HepG2 (cell line): ENCODE results near the gene CCNQ. TPM values are rescaled to one million over a fixed set of nuclear protein-coding genes. Genes with fewer than 3 reads are reported as not detected.

ENCODE experiments used
- ADNP ChIP-seq: sonication (generic); formaldehyde crosslinking; IDR thresholded peaks from 2 replicates; pipeline ENCODE4 v1.4.0; 2020; ENCODE audit warnings: missing genetic modification reagents
- ARNT2 ChIP-seq: sonication (generic); formaldehyde crosslinking; IDR thresholded peaks from 2 replicates; pipeline ENCODE4 v1.8.0; 2022; ENCODE audit warnings: mild to moderate bottlenecking, low read depth, missing genetic modification reagents, moderate library complexity
- FOXC1 ChIP-seq: sonication (generic); formaldehyde crosslinking; IDR thresholded peaks from 2 replicates; pipeline ENCODE4 v1.8.0; 2022; ENCODE audit warnings: mild to moderate bottlenecking, missing genetic modification reagents, borderline replicate concordance
- JUND ChIP-seq: sonication (generic); formaldehyde crosslinking; IDR thresholded peaks from 2 replicates; pipeline ENCODE4 v1.8.0; 2022; ENCODE audit warnings: mild to moderate bottlenecking, missing genetic modification reagents
- MZF1 ChIP-seq: sonication (generic); formaldehyde crosslinking; IDR thresholded peaks from 2 replicates; pipeline ENCODE4 v1.8.1; 2023; ENCODE audit warnings: mild to moderate bottlenecking, missing genetic modification reagents, borderline replicate concordance
- ZNF256 ChIP-seq: sonication (generic); formaldehyde crosslinking; conservative IDR thresholded peaks from 2 replicates; pipeline ENCODE4 v1.4.0; 2020; ENCODE audit warnings: missing genetic modification reagents
- polyA plus RNA-seq, 8 experiments: library from polyadenylated mRNA; depleted of rRNA in 3 of 8; stranded (reverse) in 7 of 8; unstranded in 1 of 8; fragments of >200 nt; fragmentation: Illumina TruSeq in 4 of 8; extraction: Trizol in 4 of 8; gene quantifications; 2 replicates each; pipeline versions ENCODE4 v1.2.1 to v1.2.3, GENCODE V29; 2011 to 2016; ENCODE audit warnings: low read depth in 4 of 8, missing spikeins in 1 of 8, mixed read lengths in 1 of 8; ENCODE audit not compliant: insufficient read depth in 1 of 8
- total RNA-seq, 5 experiments: library from RNA; depleted of rRNA; stranded (reverse); fragments of >200 nt; fragmentation: Illumina TruSeq; extraction: Trizol; gene quantifications; 2 replicates each; pipeline ENCODE4 v1.2.3, GENCODE V29; 2016; ENCODE audit warnings: low read depth in 1 of 5
- TF ChIP-seq, protein P1 (sequence below): sonication (generic); formaldehyde crosslinking; IDR thresholded peaks from 2 replicates; pipeline ENCODE4 v1.5.1; 2020; ENCODE audit warnings: mild to moderate bottlenecking, missing genetic modification reagents, borderline replicate concordance
- TF ChIP-seq, protein P2 (sequence below): sonication (generic); formaldehyde crosslinking; IDR thresholded peaks from 2 replicates; pipeline ENCODE4 v1.4.0; 2020; ENCODE audit warnings: missing genetic modification reagents, borderline replicate concordance
- TF ChIP-seq, protein P3 (sequence below): sonication (generic); formaldehyde crosslinking; IDR thresholded peaks from one replicate; pipeline ENCODE4 v1.5.1; 2020; ENCODE audit warnings: mild to moderate bottlenecking, missing genetic modification reagents; ENCODE audit errors: not compliant biosample characterization
- TF ChIP-seq, protein P4 (sequence below): IDR thresholded peaks from 2 replicates; pipeline ENCODE4 v1.6.1; 2016; ENCODE audit warnings: low read depth

CCNQ gene
- total and polyA plus RNA-seq, 2 of the 13 experiments (the other 11 are each of a cell fraction or from before 2014, with no cell fraction given) = 15.0 to 25.5 TPM

DNA sequence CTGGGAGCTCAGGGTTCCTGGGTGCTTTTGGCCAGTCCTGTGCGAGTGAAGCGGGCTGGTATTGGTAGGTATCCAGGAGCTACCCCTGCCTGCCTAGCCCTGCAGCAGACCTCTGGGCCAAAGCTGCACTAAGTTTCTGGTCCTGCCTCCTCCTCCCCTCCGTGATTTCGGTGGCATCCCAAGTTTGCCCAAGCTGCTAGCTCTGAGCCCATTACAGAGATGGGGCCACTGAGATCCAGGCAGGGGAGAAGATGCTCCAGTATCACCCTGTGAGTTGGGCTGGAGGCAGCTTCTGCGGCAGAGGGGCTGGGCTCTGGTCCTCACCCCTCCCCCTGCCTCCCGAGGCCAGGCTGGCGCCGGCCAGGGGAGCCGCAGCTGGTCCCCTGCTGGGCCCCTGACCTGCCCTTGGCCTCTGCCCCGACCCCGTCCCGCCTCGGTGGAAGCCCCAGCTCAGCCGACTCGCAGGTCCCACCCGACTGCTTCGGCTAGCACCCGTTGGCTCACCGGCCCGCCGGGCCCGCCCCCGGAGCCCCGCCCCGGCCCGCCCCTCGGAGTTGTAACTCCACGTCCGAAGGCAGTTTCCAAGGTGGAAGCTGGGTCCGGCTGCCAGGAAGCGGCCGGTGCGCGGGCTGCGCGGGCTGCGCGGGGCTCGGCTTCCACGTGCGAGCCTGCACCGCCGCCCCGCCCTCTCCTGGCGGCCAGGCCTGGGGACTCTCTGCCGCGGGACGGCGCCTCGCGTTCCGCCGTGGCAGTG, 47.9 kb upstream of the CCNQ start, which contains the start of gene DUSP9 (continued):
- TF ChIP-seq, protein P1, sequence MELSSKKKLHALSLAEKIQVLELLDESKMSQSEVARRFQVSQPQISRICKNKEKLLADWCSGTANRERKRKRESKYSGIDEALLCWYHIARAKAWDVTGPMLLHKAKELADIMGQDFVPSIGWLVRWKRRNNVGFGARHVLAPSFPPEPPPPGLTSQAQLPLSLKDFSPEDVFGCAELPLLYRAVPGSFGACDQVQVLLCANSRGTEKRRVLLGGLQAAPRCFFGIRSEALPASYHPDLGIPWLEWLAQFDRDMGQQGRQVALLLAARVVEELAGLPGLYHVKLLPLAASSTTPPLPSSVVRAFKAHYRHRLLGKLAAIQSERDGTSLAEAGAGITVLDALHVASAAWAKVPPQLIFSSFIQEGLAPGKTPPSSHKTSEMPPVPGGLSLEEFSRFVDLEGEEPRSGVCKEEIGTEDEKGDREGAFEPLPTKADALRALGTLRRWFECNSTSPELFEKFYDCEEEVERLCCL (CRISPR knock-in tag) = no peak
- TF ChIP-seq, protein P2, sequence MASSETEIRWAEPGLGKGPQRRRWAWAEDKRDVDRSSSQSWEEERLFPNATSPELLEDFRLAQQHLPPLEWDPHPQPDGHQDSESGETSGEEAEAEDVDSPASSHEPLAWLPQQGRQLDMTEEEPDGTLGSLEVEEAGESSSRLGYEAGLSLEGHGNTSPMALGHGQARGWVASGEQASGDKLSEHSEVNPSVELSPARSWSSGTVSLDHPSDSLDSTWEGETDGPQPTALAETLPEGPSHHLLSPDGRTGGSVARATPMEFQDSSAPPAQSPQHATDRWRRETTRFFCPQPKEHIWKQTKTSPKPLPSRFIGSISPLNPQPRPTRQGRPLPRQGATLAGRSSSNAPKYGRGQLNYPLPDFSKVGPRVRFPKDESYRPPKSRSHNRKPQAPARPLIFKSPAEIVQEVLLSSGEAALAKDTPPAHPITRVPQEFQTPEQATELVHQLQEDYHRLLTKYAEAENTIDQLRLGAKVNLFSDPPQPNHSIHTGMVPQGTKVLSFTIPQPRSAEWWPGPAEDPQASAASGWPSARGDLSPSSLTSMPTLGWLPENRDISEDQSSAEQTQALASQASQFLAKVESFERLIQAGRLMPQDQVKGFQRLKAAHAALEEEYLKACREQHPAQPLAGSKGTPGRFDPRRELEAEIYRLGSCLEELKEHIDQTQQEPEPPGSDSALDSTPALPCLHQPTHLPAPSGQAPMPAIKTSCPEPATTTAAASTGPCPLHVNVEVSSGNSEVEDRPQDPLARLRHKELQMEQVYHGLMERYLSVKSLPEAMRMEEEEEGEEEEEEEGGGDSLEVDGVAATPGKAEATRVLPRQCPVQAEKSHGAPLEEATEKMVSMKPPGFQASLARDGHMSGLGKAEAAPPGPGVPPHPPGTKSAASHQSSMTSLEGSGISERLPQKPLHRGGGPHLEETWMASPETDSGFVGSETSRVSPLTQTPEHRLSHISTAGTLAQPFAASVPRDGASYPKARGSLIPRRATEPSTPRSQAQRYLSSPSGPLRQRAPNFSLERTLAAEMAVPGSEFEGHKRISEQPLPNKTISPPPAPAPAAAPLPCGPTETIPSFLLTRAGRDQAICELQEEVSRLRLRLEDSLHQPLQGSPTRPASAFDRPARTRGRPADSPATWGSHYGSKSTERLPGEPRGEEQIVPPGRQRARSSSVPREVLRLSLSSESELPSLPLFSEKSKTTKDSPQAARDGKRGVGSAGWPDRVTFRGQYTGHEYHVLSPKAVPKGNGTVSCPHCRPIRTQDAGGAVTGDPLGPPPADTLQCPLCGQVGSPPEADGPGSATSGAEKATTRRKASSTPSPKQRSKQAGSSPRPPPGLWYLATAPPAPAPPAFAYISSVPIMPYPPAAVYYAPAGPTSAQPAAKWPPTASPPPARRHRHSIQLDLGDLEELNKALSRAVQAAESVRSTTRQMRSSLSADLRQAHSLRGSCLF (CRISPR knock-in tag) = no peak
- no peak for TF ChIP-seq MZF1 (CRISPR knock-in tag)
- no peak for TF ChIP-seq JUND
- TF ChIP-seq, protein P3, sequence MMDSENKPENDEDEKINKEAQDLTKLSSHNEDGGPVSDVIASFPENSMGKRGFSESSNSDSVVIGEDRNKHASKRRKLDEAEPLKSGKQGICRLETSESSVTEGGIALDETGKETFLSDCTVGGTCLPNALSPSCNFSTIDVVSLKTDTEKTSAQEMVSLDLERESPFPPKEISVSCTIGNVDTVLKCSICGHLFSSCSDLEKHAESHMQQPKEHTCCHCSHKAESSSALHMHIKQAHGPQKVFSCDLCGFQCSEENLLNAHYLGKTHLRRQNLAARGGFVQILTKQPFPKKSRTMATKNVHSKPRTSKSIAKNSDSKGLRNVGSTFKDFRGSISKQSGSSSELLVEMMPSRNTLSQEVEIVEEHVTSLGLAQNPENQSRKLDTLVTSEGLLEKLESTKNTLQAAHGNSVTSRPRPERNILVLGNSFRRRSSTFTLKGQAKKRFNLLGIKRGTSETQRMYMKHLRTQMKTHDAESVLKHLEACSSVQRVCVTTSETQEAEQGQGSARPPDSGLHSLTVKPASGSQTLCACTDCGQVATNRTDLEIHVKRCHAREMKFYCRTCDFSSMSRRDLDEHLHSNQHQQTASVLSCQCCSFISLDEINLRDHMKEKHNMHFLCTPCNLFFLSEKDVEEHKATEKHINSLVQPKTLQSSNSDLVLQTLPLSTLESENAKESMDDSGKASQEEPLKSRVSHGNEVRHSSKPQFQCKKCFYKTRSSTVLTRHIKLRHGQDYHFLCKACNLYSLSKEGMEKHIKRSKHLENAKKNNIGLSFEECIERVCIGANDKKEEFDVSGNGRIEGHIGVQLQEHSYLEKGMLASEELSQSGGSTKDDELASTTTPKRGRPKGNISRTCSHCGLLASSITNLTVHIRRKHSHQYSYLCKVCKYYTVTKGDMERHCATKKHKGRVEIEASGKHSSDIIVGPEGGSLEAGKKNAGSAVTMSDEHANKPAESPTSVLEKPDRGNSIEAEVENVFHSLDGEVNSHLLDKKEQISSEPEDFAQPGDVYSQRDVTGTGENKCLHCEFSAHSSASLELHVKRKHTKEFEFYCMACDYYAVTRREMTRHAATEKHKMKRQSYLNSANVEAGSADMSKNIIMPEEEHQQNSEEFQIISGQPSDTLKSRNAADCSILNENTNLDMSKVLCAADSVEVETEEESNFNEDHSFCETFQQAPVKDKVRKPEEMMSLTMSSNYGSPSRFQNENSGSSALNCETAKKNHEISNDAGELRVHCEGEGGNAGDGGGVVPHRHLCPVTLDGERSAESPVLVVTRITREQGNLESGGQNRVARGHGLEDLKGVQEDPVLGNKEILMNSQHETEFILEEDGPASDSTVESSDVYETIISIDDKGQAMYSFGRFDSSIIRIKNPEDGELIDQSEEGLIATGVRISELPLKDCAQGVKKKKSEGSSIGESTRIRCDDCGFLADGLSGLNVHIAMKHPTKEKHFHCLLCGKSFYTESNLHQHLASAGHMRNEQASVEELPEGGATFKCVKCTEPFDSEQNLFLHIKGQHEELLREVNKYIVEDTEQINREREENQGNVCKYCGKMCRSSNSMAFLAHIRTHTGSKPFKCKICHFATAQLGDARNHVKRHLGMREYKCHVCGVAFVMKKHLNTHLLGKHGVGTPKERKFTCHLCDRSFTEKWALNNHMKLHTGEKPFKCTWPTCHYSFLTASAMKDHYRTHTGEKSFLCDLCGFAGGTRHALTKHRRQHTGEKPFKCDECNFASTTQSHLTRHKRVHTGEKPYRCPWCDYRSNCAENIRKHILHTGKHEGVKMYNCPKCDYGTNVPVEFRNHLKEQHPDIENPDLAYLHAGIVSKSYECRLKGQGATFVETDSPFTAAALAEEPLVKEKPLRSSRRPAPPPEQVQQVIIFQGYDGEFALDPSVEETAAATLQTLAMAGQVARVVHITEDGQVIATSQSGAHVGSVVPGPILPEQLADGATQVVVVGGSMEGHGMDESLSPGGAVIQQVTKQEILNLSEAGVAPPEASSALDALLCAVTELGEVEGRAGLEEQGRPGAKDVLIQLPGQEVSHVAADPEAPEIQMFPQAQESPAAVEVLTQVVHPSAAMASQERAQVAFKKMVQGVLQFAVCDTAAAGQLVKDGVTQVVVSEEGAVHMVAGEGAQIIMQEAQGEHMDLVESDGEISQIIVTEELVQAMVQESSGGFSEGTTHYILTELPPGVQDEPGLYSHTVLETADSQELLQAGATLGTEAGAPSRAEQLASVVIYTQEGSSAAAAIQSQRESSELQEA (CRISPR knock-in tag) = no peak
- TF ChIP-seq ADNP (CRISPR knock-in tag) = 0 out of 2 replicates have a peak, but pooled peaks have one; percentile 37
- TF ChIP-seq ZNF256 (CRISPR knock-in tag) = no peak
- TF ChIP-seq ARNT2 = no peak
- TF ChIP-seq FOXC1 (CRISPR knock-in tag) = peak; percentile 55; the same call in 1 of the 2 replicates
- TF ChIP-seq, protein P4, sequence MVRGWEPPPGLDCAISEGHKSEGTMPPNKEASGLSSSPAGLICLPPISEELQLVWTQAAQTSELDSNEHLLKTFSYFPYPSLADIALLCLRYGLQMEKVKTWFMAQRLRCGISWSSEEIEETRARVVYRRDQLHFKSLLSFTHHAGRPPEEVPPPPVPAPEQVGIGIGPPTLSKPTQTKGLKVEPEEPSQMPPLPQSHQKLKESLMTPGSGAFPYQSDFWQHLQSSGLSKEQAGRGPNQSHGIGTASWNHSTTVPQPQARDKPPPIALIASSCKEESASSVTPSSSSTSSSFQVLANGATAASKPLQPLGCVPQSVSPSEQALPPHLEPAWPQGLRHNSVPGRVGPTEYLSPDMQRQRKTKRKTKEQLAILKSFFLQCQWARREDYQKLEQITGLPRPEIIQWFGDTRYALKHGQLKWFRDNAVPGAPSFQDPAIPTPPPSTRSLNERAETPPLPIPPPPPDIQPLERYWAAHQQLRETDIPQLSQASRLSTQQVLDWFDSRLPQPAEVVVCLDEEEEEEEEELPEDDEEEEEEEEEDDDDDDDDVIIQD = no peak; the same call in 1 of the 2 replicates
